HCT116 (cell line): ENCODE measurements around the gene AUTS2. TPM values are rescaled to one million over a fixed set of nuclear protein-coding genes. Genes with fewer than 3 reads are reported as not detected.

Experiments
- ATAC-seq: fragments of 200-7000 bp; cut with Tn5 transposase; 2 replicates; pipeline ENCODE4 v1.9.1; 2020; ENCODE audit warnings: mild to moderate bottlenecking, moderate library complexity
- BruUV-seq: library from RNA; stranded (reverse); fragments of 400-500 nt; replicated peaks from 2 replicates; lab custom pipeline; 2021; lab: Mats Ljungman, UMichigan
- CTCF ChIA-PET: fragments of 300-600 bp; sonication (Branson Sonifier 250); formaldehyde crosslinking; loops from one replicate; lab custom pipeline; 2021; ENCODE audit warnings: antibody characterized with exemption; lab: Charles Lee
- POLR2A ChIA-PET: fragments of 300-600, 350-600 bp; sonication (Branson Sonifier 250); formaldehyde crosslinking; loops from one replicate; lab custom pipeline; 2021; ENCODE audit warnings: antibody characterized with exemption; lab: Charles Lee
- RAD21 ChIA-PET, 2 experiments: fragments of 300-600 bp; sonication (Branson Sonifier 250); formaldehyde crosslinking; loops; one replicate each; lab custom pipeline; 2023; ENCODE audit warnings: low total read pairs in 2 of 2; ENCODE audit not compliant: uncharacterized antibody in 2 of 2, unreplicated experiment in 2 of 2, low non-redundant PET in 1 of 2; lab: Charles Lee
- DNase-seq: peaks from one replicate; pipeline ENCODE4 v3.0.0-alpha.2; 2010; ENCODE audit warnings: low read depth, low spot score
- H2AFZ ChIP-seq: fragments of 200-600 bp; shearing (Covaris generic), sonication (generic); 2 replicates; pipeline ENCODE4 v1.6.1; 2017; ENCODE audit warnings: low read depth, mixed run types, mixed read lengths, antibody characterized with exemption, low read length; ENCODE audit not compliant: poor library complexity, severe bottlenecking
- H3K27ac ChIP-seq: 2 replicates; pipeline ENCODE4 v1.5.1; 2012; ENCODE audit warnings: low read depth, low read length
- H3K27me3 ChIP-seq: fragments of 200-600 bp; sonication (generic); 2 replicates; pipeline ENCODE4 v1.6.1; 2016; ENCODE audit warnings: mixed run types, low read length, mixed read lengths; ENCODE audit not compliant: insufficient read depth
- H3K36me3 ChIP-seq, 2 experiments: fragments of 200-500 bp in 1 of 2; fragments of 200-600 bp in 1 of 2; sonication (Bioruptor generic) in 1 of 2; sonication (generic) in 1 of 2; 2 replicates each; pipeline versions ENCODE4 v1.5.1 to v1.6.1; 2014 to 2016; ENCODE audit warnings: low read length in 2 of 2, inconsistent platforms in 1 of 2, mixed read lengths in 1 of 2, mixed run types in 1 of 2; ENCODE audit not compliant: insufficient read depth in 2 of 2, control insufficient read depth in 1 of 2
- H3K4me1 ChIP-seq, 2 experiments: fragments of 200-600 bp in 1 of 2; sonication (generic) in 1 of 2; 2 replicates each; pipeline versions ENCODE4 v1.5.1 to v1.6.1; 2012 to 2017; ENCODE audit warnings: low read length in 2 of 2, inconsistent platforms in 1 of 2, mild to moderate bottlenecking in 1 of 2, mixed read lengths in 1 of 2, mixed run types in 1 of 2, moderate library complexity in 1 of 2; ENCODE audit not compliant: insufficient read depth in 2 of 2, control insufficient read depth in 1 of 2
- H3K4me2 ChIP-seq: fragments of 200-600 bp; sonication (generic); 2 replicates; pipeline ENCODE4 v1.6.1; 2017; ENCODE audit warnings: mixed run types, low read length, mixed read lengths
- H3K4me3 ChIP-seq, 2 experiments: fragments of 200-600 bp in 1 of 2; sonication (generic) in 1 of 2; replicated peaks in 1 of 2; 2 replicates each; pipeline ENCODE4 v1.5.1; 2011 to 2016; ENCODE audit warnings: low read length in 2 of 2, control low read depth in 1 of 2, low read depth in 1 of 2, mild to moderate bottlenecking in 1 of 2, mixed read lengths in 1 of 2, mixed run types in 1 of 2
- H3K79me2 ChIP-seq: fragments of 200-600 bp; sonication (generic); 2 replicates; pipeline ENCODE4 v1.6.1; 2017; ENCODE audit warnings: mild to moderate bottlenecking, mixed run types, low read length, moderate library complexity, mixed read lengths; ENCODE audit not compliant: insufficient read depth
- H3K9ac ChIP-seq: fragments of 200-600 bp; sonication (generic); 2 replicates; pipeline ENCODE4 v1.6.1; 2016; ENCODE audit warnings: low read length, mixed read lengths
- H3K9me2 ChIP-seq: fragments of 200-600 bp; sonication (generic), shearing (Covaris generic); 2 replicates; pipeline ENCODE4 v1.6.1; 2017; ENCODE audit warnings: mixed run types, mild to moderate bottlenecking, moderate library complexity; ENCODE audit not compliant: insufficient read depth
- H3K9me3 ChIP-seq, 2 experiments: fragments of 200-500 bp in 1 of 2; fragments of 200-600 bp in 1 of 2; sonication (Bioruptor generic) in 1 of 2; sonication (generic) in 1 of 2; 2 replicates each; pipeline ENCODE4 v1.6.1; 2014 to 2017; ENCODE audit warnings: low read length in 2 of 2, mixed read lengths in 2 of 2, inconsistent platforms in 1 of 2, low read depth in 1 of 2, mild to moderate bottlenecking in 1 of 2, mixed run types in 1 of 2, moderate library complexity in 1 of 2; ENCODE audit not compliant: control insufficient read depth in 1 of 2, insufficient read depth in 1 of 2
- H4K20me1 ChIP-seq: fragments of 200-600 bp; sonication (generic), shearing (Covaris generic); 2 replicates; pipeline ENCODE4 v1.6.1; 2017; ENCODE audit warnings: mixed run types, mild to moderate bottlenecking, moderate library complexity; ENCODE audit not compliant: insufficient read depth
- ATF3 ChIP-seq: IDR thresholded peaks from 2 replicates; pipeline ENCODE4 v1.6.1; 2012
- CBX3 ChIP-seq: IDR thresholded peaks from 2 replicates; pipeline ENCODE4 v1.6.1; 2012; ENCODE audit warnings: low read depth
- CEBPB ChIP-seq: IDR thresholded peaks from 2 replicates; pipeline ENCODE4 v1.6.1; 2012; ENCODE audit warnings: low read depth
- CTCF ChIP-seq, 3 experiments: fragments of 200-600 bp in 1 of 3; sonication (generic) in 1 of 3; IDR thresholded peaks in 2 of 3; conservative IDR thresholded peaks in 1 of 3; 2 replicates each; pipeline ENCODE4 v1.5.1; 2012 to 2017; ENCODE audit warnings: low read depth in 2 of 3, low read length in 2 of 3, antibody characterized with exemption in 1 of 3, borderline replicate concordance in 1 of 3, control low read depth in 1 of 3, mild to moderate bottlenecking in 1 of 3, mixed read lengths in 1 of 3, mixed run types in 1 of 3, moderate library complexity in 1 of 3; ENCODE audit not compliant: insufficient read depth in 1 of 3
- EZH2phosphoT487 ChIP-seq: fragments of 200-600 bp; IDR thresholded peaks from 2 replicates; pipeline ENCODE4 v1.6.1; 2018; ENCODE audit warnings: antibody characterized with exemption, borderline replicate concordance
- FOSL1 ChIP-seq: IDR thresholded peaks from 2 replicates; pipeline ENCODE4 v1.6.1; 2012; ENCODE audit warnings: low read depth
- JUND ChIP-seq: IDR thresholded peaks from 2 replicates; pipeline ENCODE4 v1.6.1; 2012
- MAX ChIP-seq: IDR thresholded peaks from 2 replicates; pipeline ENCODE4 v1.6.1; 2012
- POLR2A ChIP-seq: IDR thresholded peaks from 2 replicates; pipeline ENCODE4 v1.7.0; 2011; ENCODE audit warnings: borderline replicate concordance; ENCODE audit not compliant: insufficient read depth, insufficient read length; ENCODE audit errors: extremely low read depth
- RAD21 ChIP-seq: IDR thresholded peaks from 2 replicates; pipeline ENCODE4 v1.6.1; 2012; ENCODE audit warnings: low read depth, mild to moderate bottlenecking
- REST ChIP-seq: IDR thresholded peaks from 2 replicates; pipeline ENCODE4 v1.6.1; 2012; ENCODE audit warnings: low read depth
- SIN3A ChIP-seq: IDR thresholded peaks from 2 replicates; pipeline ENCODE4 v1.6.1; 2012; ENCODE audit warnings: low read depth
- SP1 ChIP-seq: IDR thresholded peaks from 2 replicates; pipeline ENCODE4 v1.6.1; 2012; ENCODE audit warnings: low read depth
- SRF ChIP-seq: IDR thresholded peaks from 2 replicates; pipeline ENCODE4 v1.6.1; 2012; ENCODE audit warnings: low read depth
- TCF7L2 ChIP-seq: IDR thresholded peaks from 2 replicates; pipeline ENCODE4 v1.7.0; 2011; ENCODE audit warnings: borderline replicate concordance, inconsistent platforms; ENCODE audit not compliant: insufficient read depth, insufficient read length; ENCODE audit errors: extremely low read depth
- YY1 ChIP-seq: IDR thresholded peaks from 2 replicates; pipeline ENCODE4 v1.6.1; 2011; ENCODE audit warnings: low read length, low read depth, moderate library complexity, mild to moderate bottlenecking; ENCODE audit not compliant: insufficient replicate concordance; ENCODE audit errors: extremely low read depth
- ZBTB33 ChIP-seq: IDR thresholded peaks from 2 replicates; pipeline ENCODE4 v1.6.1; 2011; ENCODE audit warnings: mild to moderate bottlenecking, low read length, moderate library complexity; ENCODE audit not compliant: insufficient replicate concordance; ENCODE audit errors: extremely low read depth
- intact Hi-C: fragments of 100-400 bp; cut with micrococcal nuclease; formaldehyde crosslinking; loops from 2 replicates; pipeline ENCODE4 v1.10.0; 2022
- total RNA-seq: library from RNA; stranded (reverse); gene quantifications from one replicate; pipeline ENCODE4 v1.2.1, GENCODE V29; 2021; ENCODE audit not compliant: unreplicated experiment

The AUTS2 gene
- total RNA-seq, 1 experiment from 2014 or later = 0.93 TPM

- TF ChIP-seq POLR2A = no peak
- no peak for TF ChIP-seq SIN3A
- no peak for TF ChIP-seq JUND
- no peak for TF ChIP-seq SRF
- no peak for TF ChIP-seq TCF7L2
- no peak for TF ChIP-seq FOSL1
Measured at GRCh38 chr7:69702357-69702756, 104.1 kb downstream of the AUTS2 start (continued).

- no peaks in the 10 kb centered on the region for H3K36me3 ChIP-seq
- intact Hi-C loops = no loop called here
- POLR2A ChIA-PET = no interaction called here
Measured at GRCh38 chr7:69703099-69703498, 104.8 kb downstream of the AUTS2 start.

More at GRCh38 chr7:69703099-69703498, 104.8 kb downstream of the AUTS2 start:
- H3K4me3 ChIP-seq = no peak overlapping the region
- H3K9ac ChIP-seq = no peak overlapping the region
- H4K20me1 ChIP-seq = no peaks in the 10 kb centered on the region
- no peak for ATAC-seq
- no peak overlapping the region for H2AFZ ChIP-seq
- no peaks in the 10 kb centered on the region for H3K79me2 ChIP-seq
- TF ChIP-seq ATF3 = no peak
- no peak for TF ChIP-seq RAD21
- no peak for TF ChIP-seq ZBTB33
- TF ChIP-seq CEBPB = no peak
- no peak for TF ChIP-seq EZH2phosphoT487
- no peak for TF ChIP-seq YY1
- TF ChIP-seq FOSL1 = no peak
- TF ChIP-seq CBX3 = no peak
- no peak for TF ChIP-seq SRF
- TF ChIP-seq POLR2A = no peak
- no peak for TF ChIP-seq SP1
- TF ChIP-seq CTCF (IDR thresholded peaks at IDR 0.05 in 2 of 3, conservative IDR thresholded peaks at IDR 0.05 in 1 of 3; ENCODE audit: borderline replicate concordance in 1 of 3, insufficient read depth in 1 of 3, low read depth in 2 of 3, low read length in 2 of 3) = no peak
- TF ChIP-seq REST = no peak
- no peak for TF ChIP-seq MAX
- no peaks in the 10 kb centered on the region for H3K27me3 ChIP-seq
- RAD21 ChIA-PET = no interaction called here
- H3K9me2 ChIP-seq = no peaks in the 10 kb centered on the region
- DNase-seq = no peak
- H3K4me2 ChIP-seq = no peak overlapping the region
- BruUV-seq = no TSS peak
- H3K27ac ChIP-seq = no peak overlapping the region
- CTCF ChIA-PET = no interaction called here
- H3K9me3 ChIP-seq = peaks cover 11 to 33% of the 10 kb centered on the region in 2 experiments; a peak in 2 of 4 replicates
- H3K4me1 ChIP-seq = no peaks in the 10 kb centered on the region
